Measurements from ENCODE around the gene ADGRL1.
"Not testable (repeated sequence)": the region's sequence is repeated elsewhere in the genome, so short reads cannot be mapped to it uniquely, and the experiment has no call there.

Gene ADGRL1

GRCh38 chr19:14197882-14198281 lies 8.1 kb downstream of the ADGRL1 start:
- no peak for TF ChIP-seq CTCF (conservative IDR thresholded peaks at IDR 0.05; ENCODE audit: low read depth, low read length)
- no peak for DNase-seq (ENCODE audit: low read depth)
- no peak overlapping the region for H3K4me3 ChIP-seq (ENCODE audit: low read length)

GRCh38 chr19:14197288-14197687 lies 8.7 kb downstream of the ADGRL1 start:
- H3K4me3 ChIP-seq (ENCODE audit: low read length); DNase-seq (ENCODE audit: low read depth): not testable (repeated sequence)

- not testable (repeated sequence) for H3K4me3 ChIP-seq (ENCODE audit: low read length)
- TF ChIP-seq CTCF (conservative IDR thresholded peaks at IDR 0.05; ENCODE audit: low read depth, low read length), result peak; percentile 65
Observed at GRCh38 chr19:14196105-14196504, 9.9 kb downstream of the ADGRL1 start.

GRCh38 chr19:14195216-14195615 lies 10.8 kb downstream of the ADGRL1 start:
- DNase-seq (ENCODE audit: low read depth); H3K4me3 ChIP-seq (ENCODE audit: low read length): not testable (repeated sequence)

More at GRCh38 chr19:14196105-14196504, 9.9 kb downstream of the ADGRL1 start:
- DNase-seq (ENCODE audit: low read depth), result not testable (repeated sequence)

- no peak for DNase-seq (ENCODE audit: low read depth)
- TF ChIP-seq CTCF (conservative IDR thresholded peaks at IDR 0.05; ENCODE audit: low read depth, low read length), result no peak
- H3K4me3 ChIP-seq (ENCODE audit: low read length), result no peak overlapping the region
Observed at GRCh38 chr19:14189415-14189814, 16.6 kb downstream of the ADGRL1 start.

GRCh38 chr19:14188086-14188485 lies 17.9 kb downstream of the ADGRL1 start:
- H3K4me3 ChIP-seq (ENCODE audit: low read length); DNase-seq (ENCODE audit: low read depth): not testable (repeated sequence)

GRCh38 chr19:14187561-14187960 lies 18.4 kb downstream of the ADGRL1 start:
- no peak for DNase-seq (ENCODE audit: low read depth)
- no peak for TF ChIP-seq CTCF (conservative IDR thresholded peaks at IDR 0.05; ENCODE audit: low read depth, low read length)
- no peak overlapping the region for H3K4me3 ChIP-seq (ENCODE audit: low read length)

- not testable (repeated sequence) for H3K4me3 ChIP-seq (ENCODE audit: low read length); DNase-seq (ENCODE audit: low read depth)
Observed at GRCh38 chr19:14186684-14187083, 19.3 kb downstream of the ADGRL1 start.

GRCh38 chr19:14185691-14186090 lies 20.3 kb downstream of the ADGRL1 start:
- H3K4me3 ChIP-seq (ENCODE audit: low read length); DNase-seq (ENCODE audit: low read depth): not testable (repeated sequence)

GRCh38 chr19:14185158-14185557 lies 20.8 kb downstream of the ADGRL1 start:
- no peak for TF ChIP-seq CTCF (conservative IDR thresholded peaks at IDR 0.05; ENCODE audit: low read depth, low read length)
- H3K4me3 ChIP-seq (ENCODE audit: low read length), result no peak overlapping the region
- DNase-seq (ENCODE audit: low read depth), result no peak
